GM12878 (cell line): ENCODE data around the gene SETDB1. TPM values are rescaled to one million over a fixed set of nuclear protein-coding genes. Genes with fewer than 3 reads are reported as not detected.

ENCODE experiments used
- BHLHE40 ChIP-seq, 2 experiments: fragments of 450-650 bp in 1 of 2; IDR thresholded peaks; 2 replicates each; pipeline ENCODE4 v1.6.1; 2011 to 2017; ENCODE audit warnings: low read depth in 2 of 2, borderline replicate concordance in 1 of 2, improper control_type of control experiment in 1 of 2, low read length in 1 of 2, mild to moderate bottlenecking in 1 of 2
- CEBPB ChIP-seq, 2 experiments: fragments of 150-350 bp in 1 of 2; IDR thresholded peaks; 2 replicates each; pipeline ENCODE4 v1.6.1; 2012 to 2014; ENCODE audit warnings: low read depth in 2 of 2, low read length in 2 of 2, borderline replicate concordance in 1 of 2, inconsistent platforms in 1 of 2
- ELK1 ChIP-seq: IDR thresholded peaks from 2 replicates; pipeline ENCODE4 v1.6.1; 2012; ENCODE audit warnings: low read depth, low read length, improper control_type of control experiment
- GATAD2B ChIP-seq: fragments of 450-650 bp; conservative IDR thresholded peaks from 2 replicates; pipeline ENCODE4 v1.6.1; 2017; ENCODE audit warnings: low read depth, mild to moderate bottlenecking, moderate library complexity
- IKZF1 ChIP-seq: fragments of 450-650 bp; conservative IDR thresholded peaks from 2 replicates; pipeline ENCODE4 v1.6.1; 2017; ENCODE audit warnings: antibody characterized with exemption, mild to moderate bottlenecking
- NRF1 ChIP-seq: conservative IDR thresholded peaks from 2 replicates; pipeline ENCODE4 v1.6.1; 2011; ENCODE audit warnings: mild to moderate bottlenecking, low read depth, low read length, improper control_type of control experiment
- RELA ChIP-seq: fragments of 450-650 bp; IDR thresholded peaks from 2 replicates; pipeline ENCODE4 v1.8.0; 2014; ENCODE audit warnings: borderline replicate concordance; ENCODE audit not compliant: partially characterized antibody
- SIN3A ChIP-seq: IDR thresholded peaks from 2 replicates; pipeline ENCODE4 v1.6.1; 2012; ENCODE audit warnings: low read depth, low read length, improper control_type of control experiment
- SMARCA5 ChIP-seq: fragments of 450-650 bp; IDR thresholded peaks from 2 replicates; pipeline ENCODE4 v1.6.1; 2017; ENCODE audit warnings: mild to moderate bottlenecking
- SUPT20H ChIP-seq: IDR thresholded peaks from 2 replicates; pipeline ENCODE4 v1.6.1; 2011; ENCODE audit warnings: low read depth, mild to moderate bottlenecking, low read length, moderate library complexity, borderline replicate concordance; ENCODE audit not compliant: control insufficient read depth
- SUZ12 ChIP-seq: fragments of 200-600 bp; sonication (generic); IDR thresholded peaks from one replicate; pipeline ENCODE4 v1.6.1; 2018; ENCODE audit warnings: antibody characterized with exemption, mild to moderate bottlenecking; ENCODE audit not compliant: unreplicated experiment
- TCF12 ChIP-seq: IDR thresholded peaks from 2 replicates; pipeline ENCODE4 v1.6.1; 2011; ENCODE audit warnings: low read depth, mild to moderate bottlenecking, low read length
- USF1 ChIP-seq: IDR thresholded peaks from 2 replicates; pipeline ENCODE4 v1.6.1; 2011; ENCODE audit warnings: borderline replicate concordance, low read depth, mild to moderate bottlenecking, moderate library complexity, mixed read lengths, low read length; ENCODE audit not compliant: insufficient read depth; ENCODE audit errors: extremely low read length
- ZNF384 ChIP-seq: IDR thresholded peaks from 2 replicates; pipeline ENCODE4 v1.6.1; 2012; ENCODE audit warnings: low read depth, mild to moderate bottlenecking, low read length, improper control_type of control experiment, borderline replicate concordance
- ZSCAN29 ChIP-seq: fragments of 450-650 bp; IDR thresholded peaks from 2 replicates; pipeline ENCODE4 v1.6.1; 2017; ENCODE audit warnings: mild to moderate bottlenecking, moderate library complexity
- polyA plus RNA-seq, 11 experiments: library from polyadenylated mRNA; depleted of rRNA in 4 of 11; unstranded in 6 of 11; stranded (reverse) in 5 of 11; fragments of >200 nt; fragmentation: Nextera tagmentation in 4 of 11; fragmentation: Illumina TruSeq in 1 of 11; extraction: Ambion mirVana in 4 of 11; extraction: Trizol in 1 of 11; gene quantifications; 1 replicate in 1 of 11; 2 replicates in 10 of 11; pipeline versions ENCODE4 v1.2.1 to v1.2.3, GENCODE V29; 2011 to 2016; ENCODE audit warnings: inconsistent platforms in 2 of 11, missing spikeins in 2 of 11, low read depth in 1 of 11
- total RNA-seq, 4 experiments: library from RNA; depleted of rRNA in 3 of 4; stranded (reverse); fragments of >200 nt in 3 of 4; fragmentation: Illumina TruSeq in 1 of 4; extraction: Trizol in 1 of 4; gene quantifications; 2 replicates each; pipeline versions ENCODE4 v1.2.1 to v1.2.3, GENCODE V29; 2013 to 2021
- TF ChIP-seq, protein P1 (sequence below): IDR thresholded peaks from 2 replicates; pipeline ENCODE4 v1.6.1; 2011; ENCODE audit warnings: mild to moderate bottlenecking, low read depth, low read length, moderate library complexity; ENCODE audit not compliant: insufficient replicate concordance
- TF ChIP-seq, protein P2 (sequence below): fragments of 450-650 bp; IDR thresholded peaks from 2 replicates; pipeline ENCODE4 v1.6.1; 2017; ENCODE audit warnings: borderline replicate concordance
- TF ChIP-seq, protein P3 (sequence below): fragments of 450-650 bp; conservative IDR thresholded peaks from 2 replicates; pipeline ENCODE4 v1.6.1; 2017; ENCODE audit warnings: mild to moderate bottlenecking, moderate library complexity
- TF ChIP-seq, protein P4 (sequence below): fragments of 450-650 bp; IDR thresholded peaks from 2 replicates; pipeline ENCODE4 v1.6.1; 2017; ENCODE audit warnings: low read depth, mild to moderate bottlenecking, moderate library complexity

Gene SETDB1
- total and polyA plus RNA-seq, 10 of the 15 experiments (the other 5 are each of a cell fraction or from before 2014, with no cell fraction given), result 14.3 to 56.7 (median 35.7) TPM

DNA sequence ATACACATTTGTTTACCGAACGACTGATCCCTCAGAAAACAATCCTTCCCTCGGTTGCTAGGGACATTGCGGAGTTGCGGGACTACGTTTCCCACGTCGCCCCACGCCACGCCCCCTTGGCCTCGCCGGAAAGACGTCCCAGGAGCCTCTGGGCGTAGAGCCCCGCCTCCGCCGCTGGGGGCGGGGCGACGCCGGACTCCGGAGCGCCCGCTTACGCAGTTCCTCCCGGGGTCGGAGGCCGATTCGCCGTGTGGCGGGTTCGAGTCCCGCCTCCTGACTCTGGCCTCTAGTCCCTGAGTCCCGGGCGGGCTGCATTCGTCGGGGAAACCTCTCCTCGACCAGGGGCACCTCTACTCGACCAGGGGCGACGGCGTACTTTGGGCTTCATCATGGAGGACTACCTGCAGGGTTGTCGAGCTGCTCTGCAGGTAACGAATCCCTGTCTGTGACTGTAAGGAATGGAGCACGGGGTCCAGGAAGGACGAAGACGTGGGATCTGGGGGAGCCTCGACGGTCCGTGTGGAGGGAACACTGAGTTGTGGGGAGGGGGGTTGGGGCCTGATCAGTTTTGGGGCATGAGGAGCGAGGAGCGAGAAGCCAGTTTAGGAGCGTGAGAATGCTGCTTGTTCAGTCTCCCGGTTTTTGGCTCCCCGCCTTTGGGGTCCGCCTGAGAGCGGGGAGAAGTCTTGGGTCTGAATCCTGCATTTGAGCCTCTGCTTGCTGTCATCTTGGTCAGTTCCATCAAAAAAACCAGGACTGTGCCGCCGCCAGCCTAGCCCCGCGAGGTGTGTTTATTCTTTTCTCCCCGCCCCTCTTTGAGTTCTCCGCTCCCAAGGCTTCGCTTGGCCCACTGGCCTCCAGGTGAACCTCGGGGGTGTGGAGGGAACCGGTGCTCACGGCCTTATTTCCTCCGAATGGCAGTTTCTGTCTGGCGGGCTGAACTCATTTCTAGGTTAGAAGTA lies 82.4 kb downstream of the SETDB1 start, which contains the start of gene PRUNE1 (continued):
- TF ChIP-seq USF1 (no peak), BHLHE40 (IDR thresholded peaks at IDR 0.05; ENCODE audit: borderline replicate concordance in 1 of 2, low read depth in 2 of 2, low read length in 1 of 2) (peak in 1 of 2 experiments; percentile 5; a peak in 1 of 4 replicates), IKZF1 (peak; percentile 76; the same call in 1 of the 2 replicates), TCF12 (no peak), NRF1 (no peak; the same call in 1 of the 2 replicates), ELK1 (no peak), SUZ12 (no peak), CEBPB (IDR thresholded peaks at IDR 0.05; ENCODE audit: borderline replicate concordance in 1 of 2, low read depth in 2 of 2, low read length in 2 of 2) (no peak), RELA (peak; percentile 64), SUPT20H (no peak), GATAD2B (peak; percentile 32; the same call in 1 of the 2 replicates), SMARCA5 (no peak), ZNF384 (no peak), ZSCAN29 (no peak), SIN3A (0 out of 2 replicates have a peak, but pooled peaks have one; percentile 27)
- TF ChIP-seq, protein P1, sequence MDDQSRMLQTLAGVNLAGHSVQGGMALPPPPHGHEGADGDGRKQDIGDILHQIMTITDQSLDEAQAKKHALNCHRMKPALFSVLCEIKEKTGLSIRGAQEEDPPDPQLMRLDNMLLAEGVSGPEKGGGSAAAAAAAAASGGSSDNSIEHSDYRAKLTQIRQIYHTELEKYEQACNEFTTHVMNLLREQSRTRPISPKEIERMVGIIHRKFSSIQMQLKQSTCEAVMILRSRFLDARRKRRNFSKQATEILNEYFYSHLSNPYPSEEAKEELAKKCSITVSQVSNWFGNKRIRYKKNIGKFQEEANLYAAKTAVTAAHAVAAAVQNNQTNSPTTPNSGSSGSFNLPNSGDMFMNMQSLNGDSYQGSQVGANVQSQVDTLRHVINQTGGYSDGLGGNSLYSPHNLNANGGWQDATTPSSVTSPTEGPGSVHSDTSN, result no peak
- TF ChIP-seq, protein P2, sequence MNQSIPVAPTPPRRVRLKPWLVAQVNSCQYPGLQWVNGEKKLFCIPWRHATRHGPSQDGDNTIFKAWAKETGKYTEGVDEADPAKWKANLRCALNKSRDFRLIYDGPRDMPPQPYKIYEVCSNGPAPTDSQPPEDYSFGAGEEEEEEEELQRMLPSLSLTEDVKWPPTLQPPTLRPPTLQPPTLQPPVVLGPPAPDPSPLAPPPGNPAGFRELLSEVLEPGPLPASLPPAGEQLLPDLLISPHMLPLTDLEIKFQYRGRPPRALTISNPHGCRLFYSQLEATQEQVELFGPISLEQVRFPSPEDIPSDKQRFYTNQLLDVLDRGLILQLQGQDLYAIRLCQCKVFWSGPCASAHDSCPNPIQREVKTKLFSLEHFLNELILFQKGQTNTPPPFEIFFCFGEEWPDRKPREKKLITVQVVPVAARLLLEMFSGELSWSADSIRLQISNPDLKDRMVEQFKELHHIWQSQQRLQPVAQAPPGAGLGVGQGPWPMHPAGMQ, result no peak
- TF ChIP-seq, protein P3, sequence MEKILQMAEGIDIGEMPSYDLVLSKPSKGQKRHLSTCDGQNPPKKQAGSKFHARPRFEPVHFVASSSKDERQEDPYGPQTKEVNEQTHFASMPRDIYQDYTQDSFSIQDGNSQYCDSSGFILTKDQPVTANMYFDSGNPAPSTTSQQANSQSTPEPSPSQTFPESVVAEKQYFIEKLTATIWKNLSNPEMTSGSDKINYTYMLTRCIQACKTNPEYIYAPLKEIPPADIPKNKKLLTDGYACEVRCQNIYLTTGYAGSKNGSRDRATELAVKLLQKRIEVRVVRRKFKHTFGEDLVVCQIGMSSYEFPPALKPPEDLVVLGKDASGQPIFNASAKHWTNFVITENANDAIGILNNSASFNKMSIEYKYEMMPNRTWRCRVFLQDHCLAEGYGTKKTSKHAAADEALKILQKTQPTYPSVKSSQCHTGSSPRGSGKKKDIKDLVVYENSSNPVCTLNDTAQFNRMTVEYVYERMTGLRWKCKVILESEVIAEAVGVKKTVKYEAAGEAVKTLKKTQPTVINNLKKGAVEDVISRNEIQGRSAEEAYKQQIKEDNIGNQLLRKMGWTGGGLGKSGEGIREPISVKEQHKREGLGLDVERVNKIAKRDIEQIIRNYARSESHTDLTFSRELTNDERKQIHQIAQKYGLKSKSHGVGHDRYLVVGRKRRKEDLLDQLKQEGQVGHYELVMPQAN, result peak; percentile 30; the same call in 1 of the 2 replicates
- TF ChIP-seq, protein P4, sequence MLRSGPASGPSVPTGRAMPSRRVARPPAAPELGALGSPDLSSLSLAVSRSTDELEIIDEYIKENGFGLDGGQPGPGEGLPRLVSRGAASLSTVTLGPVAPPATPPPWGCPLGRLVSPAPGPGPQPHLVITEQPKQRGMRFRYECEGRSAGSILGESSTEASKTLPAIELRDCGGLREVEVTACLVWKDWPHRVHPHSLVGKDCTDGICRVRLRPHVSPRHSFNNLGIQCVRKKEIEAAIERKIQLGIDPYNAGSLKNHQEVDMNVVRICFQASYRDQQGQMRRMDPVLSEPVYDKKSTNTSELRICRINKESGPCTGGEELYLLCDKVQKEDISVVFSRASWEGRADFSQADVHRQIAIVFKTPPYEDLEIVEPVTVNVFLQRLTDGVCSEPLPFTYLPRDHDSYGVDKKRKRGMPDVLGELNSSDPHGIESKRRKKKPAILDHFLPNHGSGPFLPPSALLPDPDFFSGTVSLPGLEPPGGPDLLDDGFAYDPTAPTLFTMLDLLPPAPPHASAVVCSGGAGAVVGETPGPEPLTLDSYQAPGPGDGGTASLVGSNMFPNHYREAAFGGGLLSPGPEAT, result peak; percentile 52; the same call in 1 of the 2 replicates
